Effector CD8-positive, alpha-beta T cell (primary cell): ENCODE measurements around the gene ASB3.
A peak's percentile ranks its signal among the peaks of the same experiment; 100 is the strongest.
"Not testable (repeated sequence)": the region's sequence is repeated elsewhere in the genome, so short reads cannot be mapped to it uniquely, and the experiment has no call there.

Source experiments
- DNase-seq: peaks from one replicate; lab custom pipeline; 2025; lab: John Stamatoyannopoulos, UW

The ASB3 gene

DNA sequence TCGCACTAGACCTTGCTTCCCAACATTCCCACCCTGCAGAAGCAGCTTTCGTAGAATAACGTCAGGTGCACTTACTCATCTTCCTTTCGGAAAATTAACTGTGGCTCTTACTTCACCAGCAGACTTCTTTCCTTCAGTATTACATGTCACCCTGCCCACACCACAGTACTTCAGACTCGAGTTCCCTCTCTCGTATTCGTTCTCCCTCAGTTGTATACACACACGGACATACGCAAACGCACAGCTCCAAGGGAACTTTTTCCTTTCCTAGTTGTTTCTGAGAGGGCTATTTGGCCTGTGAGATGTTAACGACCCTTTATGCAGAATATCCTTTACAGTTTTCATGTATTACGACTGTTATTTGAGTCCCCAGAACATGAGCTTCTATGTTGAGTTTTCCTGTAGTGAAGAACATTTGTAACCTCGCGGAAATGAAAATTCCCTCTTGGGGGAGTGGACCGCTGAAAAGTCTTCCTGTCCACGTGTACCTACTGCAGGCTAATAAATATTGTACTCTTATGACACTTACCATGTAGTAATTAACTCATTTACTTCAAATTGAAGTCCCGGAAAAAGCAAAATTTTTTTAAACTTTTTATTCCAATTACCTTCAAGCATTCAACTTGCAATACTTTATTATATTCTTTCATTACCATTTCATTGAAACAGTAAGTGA is 999 bp upstream of the ASB3 start:
- no peak for DNase-seq

DNA sequence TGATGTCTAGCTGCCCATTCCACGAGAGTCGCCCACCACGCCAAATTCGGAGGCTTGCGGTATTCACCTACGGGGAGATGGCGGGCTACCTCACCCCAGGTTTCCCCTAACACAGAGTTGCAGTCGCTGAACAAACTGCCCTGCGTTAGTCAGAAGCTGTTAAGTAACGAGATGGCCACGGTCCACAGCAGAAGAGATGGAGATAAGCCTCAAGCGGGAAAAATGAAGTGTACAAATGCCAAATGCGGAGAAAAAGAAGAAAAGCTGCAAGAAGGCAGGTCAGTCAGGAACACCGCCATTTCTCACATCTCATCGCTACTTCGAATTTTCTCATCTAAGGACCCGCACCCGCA is 425 bp downstream of the ASB3 start:
- no peak for DNase-seq

DNA sequence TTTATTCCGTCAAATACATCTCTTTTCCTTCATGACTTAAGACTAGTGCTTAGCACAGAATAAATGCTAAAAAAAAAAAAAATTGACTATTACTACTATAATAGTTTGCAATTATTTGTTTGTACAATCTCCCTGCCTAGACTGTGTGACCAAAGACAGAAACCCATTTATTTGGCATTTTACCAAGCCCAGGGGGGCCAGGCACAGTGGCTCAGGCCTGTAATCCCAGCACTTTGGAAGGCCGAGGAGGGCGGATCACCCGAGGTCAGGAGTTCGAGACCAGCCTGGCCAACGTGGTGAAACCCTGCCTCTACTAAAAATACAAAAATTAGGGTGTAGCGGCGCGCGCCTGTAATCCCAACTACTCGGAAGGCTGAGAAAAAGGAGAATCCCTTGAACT is 1.4 kb downstream of the ASB3 start:
- no peak for DNase-seq

DNA sequence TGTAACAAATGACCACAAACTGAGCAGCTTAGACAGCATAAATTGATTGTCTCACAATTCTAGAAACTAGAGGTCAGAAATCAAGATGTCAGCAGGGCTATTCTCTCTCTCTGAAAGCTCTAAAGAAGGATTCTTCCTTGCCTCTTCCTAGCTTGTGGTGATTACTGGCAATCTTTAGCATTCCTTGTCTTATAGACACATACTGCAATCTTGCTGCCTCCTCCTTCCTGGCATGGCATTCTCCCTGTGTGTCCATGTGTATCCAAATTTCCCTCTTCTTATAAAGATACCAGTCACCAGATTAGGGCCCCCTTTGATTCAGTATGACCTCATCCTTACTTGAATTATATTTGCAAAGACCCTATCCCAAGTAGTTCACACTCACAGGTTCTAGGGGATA is 2.3 kb downstream of the ASB3 start:
- DNase-seq = no peak

DNA sequence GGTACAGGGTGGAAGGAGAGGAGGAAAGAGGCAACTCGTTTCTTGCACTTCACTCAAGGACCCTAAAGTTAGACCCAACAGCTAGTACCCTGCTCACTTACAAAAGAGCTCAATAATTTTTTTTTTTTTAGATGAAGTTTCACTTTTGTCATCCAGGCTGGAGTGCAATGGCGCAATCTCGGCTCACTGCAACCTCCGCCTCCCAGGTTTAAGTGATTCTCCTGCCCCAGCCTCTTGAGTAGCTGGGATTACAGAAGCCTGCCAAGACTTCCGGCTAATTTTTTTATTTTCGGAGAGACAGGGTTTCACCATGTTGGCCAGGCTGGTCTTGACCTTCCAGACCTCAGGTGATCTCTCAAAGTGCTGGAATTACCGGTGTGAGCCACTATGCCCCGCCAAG is 4.1 kb downstream of the ASB3 start:
- DNase-seq = no peak

DNA sequence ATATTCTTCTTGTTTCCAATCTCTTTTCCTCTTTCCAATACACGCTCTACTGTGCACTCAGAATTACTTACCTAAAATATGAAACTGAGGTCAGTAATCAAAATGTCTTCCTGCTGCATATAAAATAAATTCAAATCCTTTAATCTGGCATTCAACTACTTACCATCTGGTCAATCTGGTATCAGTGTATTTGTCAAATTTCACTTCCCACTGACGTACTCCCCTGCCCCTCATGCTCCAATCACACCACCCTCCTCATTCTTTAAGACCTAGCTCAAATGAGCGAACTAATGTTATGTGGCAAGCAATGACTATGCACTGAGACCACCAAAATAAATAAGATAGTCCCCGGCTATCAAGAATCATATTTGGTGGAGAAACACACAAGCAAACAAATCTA is 6.7 kb downstream of the ASB3 start:
- DNase-seq = no peak

DNA sequence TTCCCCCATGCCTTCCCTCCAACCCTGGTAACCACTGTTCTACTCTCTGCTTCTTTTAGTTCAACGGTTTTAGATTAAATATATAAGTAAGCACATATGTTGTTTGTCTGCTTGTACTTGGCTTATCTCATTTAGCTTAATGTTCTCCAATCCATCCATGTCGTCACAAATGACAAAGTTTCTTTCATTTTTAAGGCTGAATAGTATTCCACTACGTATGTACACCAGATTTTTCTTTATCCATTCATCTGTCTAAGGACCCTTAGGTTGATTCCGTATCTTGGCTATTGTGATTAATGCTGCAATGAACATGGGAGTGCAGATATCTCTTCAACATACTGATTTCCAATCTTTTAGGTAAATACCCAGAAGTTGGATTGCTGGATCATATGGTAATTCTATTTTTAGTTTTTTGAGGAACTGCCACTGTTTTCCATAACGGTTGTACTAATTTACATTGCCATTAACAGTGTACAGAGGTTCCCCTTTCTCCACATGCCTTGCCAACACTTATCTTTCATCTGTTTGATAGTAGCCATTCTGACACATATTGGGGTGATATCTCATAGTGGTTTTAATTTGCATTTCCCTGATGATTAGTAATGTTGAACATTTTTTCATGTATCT is 8.1 kb downstream of the ASB3 start:
- no peak for DNase-seq

DNA sequence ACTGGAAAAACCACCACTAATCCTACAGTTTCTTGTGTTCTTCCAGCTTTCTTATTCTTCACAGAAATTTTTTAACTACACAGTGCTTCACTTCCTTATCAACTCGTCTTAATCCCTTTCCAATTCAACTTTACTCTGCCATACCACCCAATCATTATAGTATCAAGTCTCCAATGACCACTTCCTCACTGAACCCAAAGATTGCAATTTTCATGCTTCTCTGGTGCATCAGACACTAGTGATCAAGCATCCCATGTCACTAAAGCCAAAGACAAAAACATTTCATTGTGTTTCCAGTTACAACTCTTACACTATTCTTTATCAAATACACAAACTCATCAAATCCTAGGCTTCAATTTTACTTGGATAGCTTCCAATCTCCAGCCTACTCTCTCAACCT is 9.6 kb downstream of the ASB3 start:
- no peak for DNase-seq

DNA sequence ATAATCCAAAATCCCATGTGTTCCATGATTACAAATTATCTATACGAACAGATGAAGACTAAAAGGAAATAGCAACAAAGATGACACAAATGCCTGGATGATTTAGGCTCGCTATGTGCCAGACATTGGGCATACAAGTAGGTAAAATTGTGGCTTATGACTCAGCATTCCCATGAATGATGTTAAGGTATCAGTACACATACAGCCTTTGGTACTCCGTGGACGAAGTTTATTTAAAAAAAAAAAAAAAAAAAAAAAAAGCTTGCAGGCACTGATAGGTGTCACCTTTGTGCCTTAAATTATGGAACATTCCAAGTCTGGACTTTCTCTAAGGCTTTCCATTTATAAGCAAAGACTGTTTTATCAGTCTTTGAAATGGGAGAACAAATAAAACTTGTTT is 16.5 kb downstream of the ASB3 start:
- DNase-seq = no peak

DNA sequence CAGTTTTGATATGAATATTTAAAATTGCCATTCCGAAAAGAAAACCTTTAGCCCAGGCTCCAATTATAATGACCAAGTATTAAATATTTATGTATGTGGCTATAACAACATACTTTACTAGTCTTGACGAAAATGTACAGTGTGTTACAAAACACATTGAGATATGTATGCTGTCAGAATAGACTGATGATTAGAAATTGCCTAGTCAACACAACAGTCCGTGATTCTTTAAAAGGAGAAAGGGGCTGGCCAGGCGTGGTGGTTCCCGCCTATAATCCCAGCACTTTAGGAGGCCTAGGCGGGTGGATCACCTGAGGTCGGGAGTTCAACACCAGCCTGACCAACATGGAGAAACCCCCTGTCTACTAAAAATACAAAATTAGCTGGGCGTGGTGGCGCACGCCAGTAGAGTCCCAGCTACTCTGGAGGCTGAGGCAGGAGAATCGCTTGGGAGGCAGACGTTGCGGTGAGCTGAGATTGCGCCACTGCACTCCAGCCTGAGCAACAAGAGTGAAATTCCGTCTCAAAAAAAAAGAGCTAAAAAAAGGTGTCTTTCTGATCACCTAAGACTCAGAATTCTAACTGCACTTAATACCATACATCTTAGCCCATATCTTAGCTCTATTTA is 17.3 kb downstream of the ASB3 start:
- no peak for DNase-seq

DNA sequence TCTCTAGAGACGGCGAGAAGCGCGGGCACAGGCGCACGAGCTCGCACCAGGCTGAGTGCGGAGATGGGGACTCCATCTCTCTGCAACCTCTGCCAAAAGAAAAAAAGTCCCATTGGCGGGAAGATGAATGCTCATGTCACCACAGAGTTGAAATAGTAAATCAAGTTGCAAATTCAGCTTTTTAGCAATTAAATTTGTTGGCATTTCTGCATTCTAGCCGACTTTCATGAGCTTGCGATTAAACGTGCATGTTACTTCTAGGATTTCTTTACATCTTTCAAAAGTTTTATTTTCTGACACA is 18.6 kb downstream of the ASB3 start:
- no peak for DNase-seq

DNA sequence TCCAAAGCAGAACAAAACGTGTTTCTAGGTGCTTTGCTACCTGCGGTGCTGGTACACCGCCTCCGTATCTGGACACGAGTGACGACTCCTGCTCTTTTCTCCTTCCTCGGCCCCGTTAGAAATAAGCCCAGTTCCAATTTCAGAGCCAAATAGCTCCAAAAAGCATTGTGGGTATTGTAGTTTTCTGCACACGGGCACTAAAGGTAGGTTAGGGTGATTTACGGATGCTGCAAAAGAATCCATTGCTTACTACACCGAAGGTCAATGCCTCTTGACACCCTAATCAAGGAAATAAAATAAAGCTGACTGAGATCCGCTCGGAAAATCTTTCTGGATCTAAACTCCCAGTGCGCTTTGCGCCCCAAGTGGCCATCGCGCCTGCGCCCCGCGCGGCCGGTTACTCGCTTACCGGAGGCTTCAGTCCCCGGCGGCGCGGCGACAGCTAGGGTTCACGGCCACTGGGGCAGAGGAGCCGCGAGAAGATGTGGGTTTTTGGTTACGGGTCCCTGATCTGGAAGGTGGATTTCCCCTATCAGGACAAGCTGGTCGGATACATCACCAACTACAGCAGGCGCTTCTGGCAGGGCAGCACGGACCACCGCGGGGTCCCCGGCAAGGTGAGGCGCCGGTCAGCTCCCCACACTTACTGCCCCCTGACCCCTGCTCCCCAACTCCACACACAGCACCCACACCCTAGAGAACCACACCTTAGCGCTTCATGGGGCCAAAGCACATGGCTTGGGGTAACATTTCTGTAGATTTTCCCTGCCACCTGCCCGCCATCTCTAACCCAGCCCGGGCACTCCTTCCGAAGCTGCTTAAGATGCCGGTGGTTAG is 19.1 kb downstream of the ASB3 start, which contains the start of gene CHAC2:
TSS of gene CHAC2 (plus strand) at position 400 of the 837 bp plus-strand sequence. CDS start at position 483, 83 bp downstream.
- DNase-seq = peak; percentile 69

DNA sequence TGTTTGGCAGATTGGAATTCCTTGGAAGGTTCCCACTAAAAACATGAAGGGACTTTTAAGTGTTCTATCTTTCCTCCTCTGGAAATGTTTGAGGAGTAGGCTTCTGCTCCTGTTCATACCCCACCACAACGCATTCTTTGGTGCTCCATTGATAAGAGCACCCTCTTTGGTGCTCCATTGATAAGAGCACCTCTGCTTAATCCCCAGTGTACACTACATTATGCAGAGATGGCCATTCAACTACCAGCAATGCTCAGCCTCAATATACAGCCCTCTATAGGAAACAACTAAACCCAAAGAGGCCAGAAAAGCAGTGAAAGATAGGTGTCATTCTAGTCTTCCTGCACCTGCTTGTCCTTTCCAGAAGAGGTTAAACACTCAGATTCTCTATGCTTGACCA is 21.0 kb downstream of the ASB3 start:
- no peak for DNase-seq

DNA sequence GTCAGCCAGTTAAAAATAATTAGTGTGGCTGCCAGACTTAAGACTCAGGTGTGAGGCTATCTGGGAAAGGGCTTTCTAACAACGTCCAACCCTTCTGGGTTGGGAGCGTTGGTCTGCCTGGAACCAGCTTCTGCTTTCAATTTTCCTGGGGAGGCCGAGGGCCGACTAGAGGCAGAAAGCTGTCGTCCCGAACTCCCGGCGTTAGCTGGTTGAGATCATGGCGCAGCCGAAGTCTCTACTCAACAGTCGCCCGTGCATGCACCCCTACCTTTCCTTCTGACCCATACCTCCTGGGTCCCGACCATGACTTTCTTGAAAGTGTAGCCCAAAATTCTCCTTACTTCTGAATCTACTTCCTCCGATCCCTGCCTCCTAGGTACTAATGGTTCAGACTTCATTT is 29.5 kb downstream of the ASB3 start:
- DNase-seq = not testable (repeated sequence)

DNA sequence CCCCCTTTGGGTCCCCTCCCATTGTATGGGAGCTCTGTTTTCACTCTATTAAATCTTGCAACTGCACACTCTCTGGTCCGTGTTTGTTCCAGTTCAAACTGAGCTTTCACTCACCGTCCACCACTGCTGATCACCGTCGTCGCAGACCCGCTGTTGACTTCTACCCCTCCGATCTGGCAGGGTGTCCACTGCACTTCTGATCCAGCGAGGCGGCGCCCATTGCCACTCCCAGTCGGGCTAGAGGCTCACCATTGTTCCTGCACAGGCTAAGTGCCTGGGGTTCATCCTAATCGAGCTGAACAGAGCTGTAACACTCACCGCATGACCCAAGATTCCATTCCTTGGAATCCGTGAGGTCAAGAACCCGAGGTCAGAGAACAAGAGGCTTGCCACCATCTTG is 30.1 kb downstream of the ASB3 start:
- DNase-seq = no peak

DNA sequence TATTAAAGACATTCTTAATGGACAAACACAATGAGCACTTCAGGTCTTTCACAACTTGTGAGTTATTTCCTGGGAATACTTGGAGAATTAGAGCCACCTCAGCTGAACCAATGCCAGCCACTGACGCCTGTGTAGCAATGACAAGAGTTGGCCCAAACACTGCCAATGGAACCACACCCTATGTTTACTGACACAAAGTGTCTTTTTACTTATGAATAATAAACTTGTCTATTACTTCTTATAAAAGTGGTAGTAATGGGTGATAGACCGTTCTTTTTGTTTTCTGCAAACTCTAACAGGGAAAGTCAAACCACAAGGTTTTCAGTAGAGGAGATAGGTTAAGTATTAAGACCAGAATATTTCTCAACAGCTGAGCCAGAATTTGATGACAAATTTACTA is 31.6 kb downstream of the ASB3 start:
- no peak for DNase-seq

DNA sequence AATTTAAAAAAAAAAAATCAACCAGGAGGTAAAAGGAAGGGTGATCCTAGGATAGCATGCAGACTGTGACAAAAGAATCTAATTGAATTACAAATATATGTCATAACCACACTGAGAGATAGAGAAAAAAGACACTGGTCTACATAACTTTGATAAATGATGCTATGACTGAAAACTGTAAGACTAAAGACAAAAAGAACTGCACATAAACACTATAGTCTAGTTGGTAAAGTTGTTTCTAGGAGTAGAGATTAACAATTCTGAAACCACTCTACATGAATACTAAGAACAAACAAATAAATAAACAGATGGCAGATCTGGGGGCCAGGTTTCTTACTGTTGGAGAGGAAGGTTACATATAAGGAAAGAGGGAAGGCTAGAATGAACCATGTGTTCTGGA is 33.7 kb downstream of the ASB3 start:
- DNase-seq = no peak

DNA sequence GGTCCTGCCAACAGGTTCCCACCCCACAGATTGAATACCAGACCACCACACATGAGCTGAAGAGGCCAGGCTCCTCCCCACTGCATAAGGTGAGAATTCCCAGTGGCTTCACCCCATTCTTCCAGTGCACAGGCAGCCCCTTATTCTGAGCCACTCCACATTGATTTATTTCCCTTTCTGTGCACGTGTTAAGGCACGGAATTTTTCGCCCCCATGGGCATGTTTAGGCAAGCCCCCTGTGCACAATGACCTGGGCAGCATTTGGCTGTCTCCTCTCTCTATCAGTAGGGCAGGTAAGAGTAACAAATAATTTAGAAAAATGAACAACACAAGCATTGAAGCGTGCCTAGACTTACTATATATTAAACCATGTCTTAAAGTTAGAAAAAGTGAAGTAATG is 34.4 kb downstream of the ASB3 start:
- no peak for DNase-seq

DNA sequence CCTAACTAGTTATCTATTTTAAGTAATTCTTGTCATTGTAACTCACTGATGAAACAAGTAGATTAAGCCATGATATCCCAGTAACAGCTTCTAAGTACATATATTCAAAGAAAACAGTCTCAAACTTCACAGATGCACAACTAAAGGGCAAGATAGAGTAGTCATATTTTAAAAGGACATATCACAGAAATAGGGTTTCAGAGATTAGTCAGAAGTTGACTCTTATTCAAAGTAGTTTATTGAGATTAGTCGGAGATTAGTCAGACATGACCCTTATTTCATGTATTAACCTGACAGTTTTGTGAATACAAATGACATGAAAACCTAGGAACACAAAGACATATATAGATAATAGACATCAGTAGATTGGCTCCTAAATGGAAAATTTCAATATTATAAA is 35.0 kb downstream of the ASB3 start:
- DNase-seq = no peak

DNA sequence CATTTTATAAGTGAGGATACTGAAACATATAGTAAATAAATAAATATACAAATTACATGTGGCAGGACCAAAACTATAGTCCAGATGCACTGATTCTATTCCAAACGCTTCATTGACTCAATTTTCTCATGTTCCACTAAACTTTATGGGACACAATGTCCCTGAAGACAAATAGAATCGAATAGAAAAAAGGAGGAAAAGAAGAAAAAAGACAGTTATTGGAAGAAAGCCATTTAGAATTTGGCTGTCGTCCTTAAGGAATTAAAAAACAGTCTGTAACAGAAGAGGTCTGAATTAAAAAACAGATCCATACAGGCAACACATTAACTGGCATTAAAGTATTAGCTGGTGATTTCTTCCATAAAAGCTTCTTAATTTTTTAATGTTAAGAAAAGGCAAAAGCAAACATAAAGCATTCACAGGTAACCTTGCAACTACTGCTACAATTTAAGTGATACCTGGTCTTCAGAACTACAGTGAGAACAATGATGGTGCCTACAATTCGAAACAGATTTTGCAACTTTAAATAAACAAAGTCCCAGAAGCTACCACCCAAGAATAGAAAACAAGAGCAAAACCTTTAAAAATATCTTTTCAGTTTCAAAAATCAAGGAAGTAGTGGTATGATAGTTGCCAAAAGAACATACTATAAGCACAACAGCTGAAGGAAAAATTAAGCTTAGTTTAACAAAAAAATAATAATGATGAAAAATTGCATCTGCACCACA is 36.5 kb downstream of the ASB3 start:
- no peak for DNase-seq

DNA sequence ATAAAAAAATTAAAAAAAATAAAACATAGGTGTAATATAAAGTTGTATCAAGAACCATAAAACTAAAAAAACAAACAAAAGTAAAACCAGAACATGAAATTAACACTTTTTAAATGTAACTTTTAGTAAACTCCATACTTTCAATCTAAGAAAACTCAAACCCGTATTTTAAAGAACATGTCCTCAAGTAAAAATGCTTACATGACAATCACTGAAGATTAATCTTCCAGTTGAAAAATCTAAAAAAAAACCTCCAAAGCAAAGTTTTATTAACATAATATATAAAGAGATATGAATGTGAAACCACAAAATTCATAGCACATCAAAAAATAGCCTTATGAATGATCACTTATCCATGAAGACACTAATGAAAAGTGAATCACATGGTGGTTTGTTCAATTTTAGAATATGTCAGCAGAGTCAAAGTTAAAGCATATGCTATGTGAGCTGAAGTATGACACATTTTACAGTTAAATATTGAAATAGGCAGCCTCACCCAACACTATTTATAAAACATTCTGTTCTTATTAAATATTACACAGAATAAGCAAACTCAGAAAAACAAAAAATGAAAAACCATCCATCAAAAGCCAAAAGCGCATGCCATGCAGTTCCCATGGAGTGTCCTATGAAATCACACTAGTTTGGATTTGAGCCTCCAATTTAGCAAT is 42.2 kb downstream of the ASB3 start:
- DNase-seq = no peak

DNA sequence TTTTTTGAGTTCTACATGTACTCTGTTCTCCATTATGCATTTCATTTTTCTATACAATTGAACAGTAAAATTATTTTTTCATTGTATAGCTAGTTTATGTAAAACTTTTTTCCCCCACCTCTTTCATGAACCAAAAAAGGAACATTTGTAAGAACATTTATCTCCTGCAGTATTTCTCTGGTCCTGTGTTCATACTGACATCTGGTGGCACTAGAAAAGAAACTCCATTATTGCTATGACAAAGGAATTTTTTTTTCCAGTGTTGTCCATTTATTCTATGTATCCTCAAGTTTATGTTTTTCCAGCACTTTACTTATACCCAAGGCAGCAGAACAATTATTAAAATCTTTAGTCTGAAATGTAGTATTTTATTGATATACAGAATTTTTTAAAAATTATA is 46.6 kb downstream of the ASB3 start:
- no peak for DNase-seq
